IPS-15b (cell line): ENCODE results near the gene HTR6.

ENCODE experiments used
- H3K27me3 ChIP-seq: one replicate; pipeline ENCODE4 v1.6.1; 2013; ENCODE audit warnings: low read length; ENCODE audit not compliant: control insufficient read depth, insufficient read depth
- H3K36me3 ChIP-seq: one replicate; pipeline ENCODE4 v1.6.1; 2013; ENCODE audit warnings: low read length; ENCODE audit not compliant: control insufficient read depth, insufficient read depth
- H3K4me1 ChIP-seq: one replicate; pipeline ENCODE4 v1.6.1; 2013; ENCODE audit warnings: mild to moderate bottlenecking, low read length; ENCODE audit not compliant: control insufficient read depth, insufficient read depth
- H3K4me3 ChIP-seq: one replicate; pipeline ENCODE4 v1.5.1; 2013; ENCODE audit warnings: low read depth, low read length
- H3K9ac ChIP-seq: one replicate; pipeline ENCODE4 v1.6.1; 2013; ENCODE audit warnings: low read depth, mild to moderate bottlenecking, low read length
- H3K9me3 ChIP-seq: one replicate; pipeline ENCODE4 v1.6.1; 2013; ENCODE audit warnings: mild to moderate bottlenecking, low read length; ENCODE audit not compliant: control insufficient read depth, insufficient read depth

HTR6 gene

GRCh38 chr1:19640363-19641316 lies 24.0 kb upstream of the HTR6 start:
- Histone ChIP-seq H3K4me3 (no peak overlapping the region), H3K9ac (no peak overlapping the region), H3K4me1 (peaks cover 6% of the 10 kb centered on the region), H3K27me3 (peaks cover 33% of the 10 kb centered on the region), H3K9me3 (no peaks in the 10 kb centered on the region), H3K36me3 (no peaks in the 10 kb centered on the region)

GRCh38 chr1:19643121-19643520 lies 21.6 kb upstream of the HTR6 start:
- H3K9ac ChIP-seq, result peak overlapping the region; percentile 24
- H3K4me3 ChIP-seq, result no peak overlapping the region
- H3K4me1 ChIP-seq, result peaks cover 6% of the 10 kb centered on the region

GRCh38 chr1:19643602-19644394 lies 20.9 kb upstream of the HTR6 start, which contains the start of gene NBL1:
Gene NBL1, plus strand, starts transcription at chr1:19644311. Its CDS starts 10,720 bp downstream, at chr1:19655031.
- H3K4me3 ChIP-seq, result peak within 1 kb of the TSS; percentile 67
- H3K4me1 ChIP-seq, result peaks cover 6% of the 10 kb centered on the region
- H3K27me3 ChIP-seq, result peaks cover 40% of the 10 kb centered on the region
- no peaks in the 10 kb centered on the region for H3K9me3 ChIP-seq
- H3K36me3 ChIP-seq, result no peaks in the 10 kb centered on the region
- H3K9ac ChIP-seq, result peak within 1 kb of the TSS; percentile 54

More at GRCh38 chr1:19643121-19643520, 21.6 kb upstream of the HTR6 start:
- H3K36me3 ChIP-seq, result no peaks in the 10 kb centered on the region
- peaks cover 40% of the 10 kb centered on the region for H3K27me3 ChIP-seq
- no peaks in the 10 kb centered on the region for H3K9me3 ChIP-seq

GRCh38 chr1:19644395-19644680 lies 20.3 kb upstream of the HTR6 start:
- H3K9me3 ChIP-seq, result no peaks in the 10 kb centered on the region
- H3K27me3 ChIP-seq, result peaks cover 40% of the 10 kb centered on the region
- peaks cover 6% of the 10 kb centered on the region for H3K4me1 ChIP-seq
- H3K4me3 ChIP-seq, result peak overlapping the region; percentile 67
- peak overlapping the region; percentile 54 for H3K9ac ChIP-seq
- no peaks in the 10 kb centered on the region for H3K36me3 ChIP-seq

GRCh38 chr1:19644681-19645410 lies 19.8 kb upstream of the HTR6 start:
- peaks cover 6% of the 10 kb centered on the region for H3K4me1 ChIP-seq
- no peaks in the 10 kb centered on the region for H3K36me3 ChIP-seq
- H3K27me3 ChIP-seq, result peaks cover 40% of the 10 kb centered on the region
- H3K9ac ChIP-seq, result peak overlapping the region; percentile 54
- peak overlapping the region; percentile 67 for H3K4me3 ChIP-seq
- H3K9me3 ChIP-seq, result no peaks in the 10 kb centered on the region

GRCh38 chr1:19645411-19646251 lies 19.0 kb upstream of the HTR6 start:
- Histone ChIP-seq H3K4me1 (peaks cover 2% of the 10 kb centered on the region), H3K9me3 (no peaks in the 10 kb centered on the region), H3K36me3 (no peaks in the 10 kb centered on the region), H3K4me3 (peak overlapping the region; percentile 67), H3K27me3 (peaks cover 40% of the 10 kb centered on the region), H3K9ac (no peak overlapping the region)

GRCh38 chr1:19646377-19647319 lies 18.0 kb upstream of the HTR6 start:
- Histone ChIP-seq H3K36me3 (no peaks in the 10 kb centered on the region), H3K27me3 (peaks cover 36% of the 10 kb centered on the region), H3K9me3 (no peaks in the 10 kb centered on the region), H3K9ac (no peak overlapping the region), H3K4me3 (no peak overlapping the region), H3K4me1 (no peaks in the 10 kb centered on the region)

- no peak overlapping the region for H3K9ac ChIP-seq
- H3K36me3 ChIP-seq, result no peaks in the 10 kb centered on the region
- H3K4me1 ChIP-seq, result no peaks in the 10 kb centered on the region
- H3K9me3 ChIP-seq, result no peaks in the 10 kb centered on the region
- H3K27me3 ChIP-seq, result peaks cover 29% of the 10 kb centered on the region
- H3K4me3 ChIP-seq, result no peak overlapping the region
Measured at GRCh38 chr1:19647643-19648042, 17.0 kb upstream of the HTR6 start.

GRCh38 chr1:19648239-19648638 lies 16.4 kb upstream of the HTR6 start:
- no peaks in the 10 kb centered on the region for H3K9me3 ChIP-seq
- no peaks in the 10 kb centered on the region for H3K36me3 ChIP-seq
- H3K27me3 ChIP-seq, result peaks cover 24% of the 10 kb centered on the region
- no peak overlapping the region for H3K9ac ChIP-seq
- H3K4me1 ChIP-seq, result no peaks in the 10 kb centered on the region
- no peak overlapping the region for H3K4me3 ChIP-seq

- Histone ChIP-seq H3K4me1 (peaks cover 2% of the 10 kb centered on the region), H3K9ac (no peak overlapping the region), H3K27me3 (peaks cover 19% of the 10 kb centered on the region), H3K9me3 (no peaks in the 10 kb centered on the region), H3K36me3 (no peaks in the 10 kb centered on the region), H3K4me3 (no peak overlapping the region)
Measured at GRCh38 chr1:19648689-19649088, 16.0 kb upstream of the HTR6 start.
